Cardiac septum (tissue), 1 donor: ENCODE measurements around the gene TMEM272. TPM values are rescaled to one million over a fixed set of nuclear protein-coding genes. Genes with fewer than 3 reads are reported as not detected.

Source experiments
- DNase-seq: peaks from one replicate; pipeline ENCODE4 v3.0.0-alpha.2; 2020; ENCODE audit warnings: low spot score
- intact Hi-C: fragments of 100-400 bp; cut with DNase I; formaldehyde crosslinking; loops from one replicate; pipeline ENCODE4 v1.14.0; 2022
- total RNA-seq: library from RNA; stranded (reverse); fragmentation: NEBNext Ultra II Directional; extraction: Animal tissue kit (Norgen Biotek cat#: 25700); gene quantifications from one replicate; pipeline ENCODE4 v1.2.1, GENCODE V29; 2021
- donor health status: DM: no; HTN: no; CAD: no.

The TMEM272 gene
- total RNA-seq, 1 donor from 2014 or later: 1.7 TPM

DNA sequence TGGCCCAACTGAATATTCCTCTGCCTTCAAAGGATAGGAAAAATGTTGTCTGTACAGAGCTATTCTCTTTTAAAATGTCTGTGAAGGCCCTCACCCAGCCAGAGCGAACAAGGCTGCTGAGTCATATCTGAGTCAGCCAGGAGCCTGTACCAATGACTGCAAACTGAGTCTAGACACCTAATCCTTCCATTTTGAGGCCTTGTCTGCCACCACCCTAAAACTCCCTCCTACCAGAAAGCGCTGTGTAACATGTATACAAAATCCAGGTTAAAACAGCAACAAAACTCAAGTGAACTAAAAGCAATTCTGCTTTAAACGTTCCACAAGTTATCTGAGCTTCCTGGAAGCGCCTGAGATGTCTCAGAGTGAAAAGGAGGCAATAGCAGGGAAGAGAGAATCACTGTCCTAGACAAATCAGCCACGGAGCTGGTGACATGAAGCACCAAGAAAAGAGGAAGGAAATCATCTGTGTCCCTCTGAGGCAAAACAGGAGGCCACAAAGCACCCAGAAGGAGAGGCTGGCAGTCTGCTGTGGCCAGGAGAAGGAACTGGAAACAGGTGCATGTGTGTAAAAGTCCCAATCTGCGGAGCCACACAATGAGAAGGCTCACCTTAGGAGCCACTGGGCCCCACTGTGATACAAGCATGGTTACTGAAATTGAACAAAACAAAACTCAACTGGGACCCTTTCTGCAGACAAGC, 51.3 kb downstream of the TMEM272 start:
- DNase-seq: no peak
- intact Hi-C loops: no loop called here

GRCh38 chr13:51786425-51787265, 58.3 kb downstream of the TMEM272 start:
- intact Hi-C loops: no loop called here
- DNase-seq: no peak

GRCh38 chr13:51785712-51786424, 59.1 kb downstream of the TMEM272 start:
- intact Hi-C loops: no loop called here
- DNase-seq: no peak

GRCh38 chr13:51784097-51784496, 60.9 kb downstream of the TMEM272 start:
- DNase-seq: no peak
- intact Hi-C loops: loop anchor here (5.0 kb wide), 1 partner anchor 197 kb away; no protein-coding TSS in a partner anchor

DNA sequence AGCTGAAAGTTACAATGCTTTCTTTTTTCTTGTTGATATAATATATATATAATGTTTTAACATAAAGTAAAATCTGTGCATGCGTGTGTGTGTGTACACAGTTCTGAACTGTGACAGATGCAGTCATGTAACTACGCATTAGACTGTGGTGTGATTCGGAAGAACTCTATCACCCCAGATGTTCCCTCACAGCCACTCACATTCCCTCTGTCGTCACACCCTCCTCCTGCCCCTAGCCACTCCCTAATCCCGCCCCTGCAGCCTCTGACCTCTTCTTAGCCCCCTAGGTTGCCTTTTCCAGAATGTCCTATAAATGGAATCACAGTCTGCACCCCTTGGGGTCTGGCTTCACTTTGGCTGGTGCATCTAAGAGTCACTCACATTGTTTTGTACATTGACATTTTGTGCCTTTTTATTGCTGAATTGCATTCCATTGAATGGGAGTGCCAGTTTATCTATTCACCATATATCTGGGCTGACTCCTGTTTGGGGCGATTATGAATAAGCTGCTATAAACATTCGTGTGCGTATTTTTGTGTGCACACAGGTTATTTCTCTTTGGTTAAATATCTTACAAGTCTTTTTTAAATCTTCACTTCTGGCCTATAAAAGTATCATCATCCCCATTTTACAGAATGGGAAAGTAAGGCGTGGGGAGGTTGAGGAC, 61.4 kb downstream of the TMEM272 start:
- no peak for DNase-seq
- intact Hi-C loops: loop anchor here (5.0 kb wide), 1 partner anchor 196 kb away; no protein-coding TSS in a partner anchor

DNA sequence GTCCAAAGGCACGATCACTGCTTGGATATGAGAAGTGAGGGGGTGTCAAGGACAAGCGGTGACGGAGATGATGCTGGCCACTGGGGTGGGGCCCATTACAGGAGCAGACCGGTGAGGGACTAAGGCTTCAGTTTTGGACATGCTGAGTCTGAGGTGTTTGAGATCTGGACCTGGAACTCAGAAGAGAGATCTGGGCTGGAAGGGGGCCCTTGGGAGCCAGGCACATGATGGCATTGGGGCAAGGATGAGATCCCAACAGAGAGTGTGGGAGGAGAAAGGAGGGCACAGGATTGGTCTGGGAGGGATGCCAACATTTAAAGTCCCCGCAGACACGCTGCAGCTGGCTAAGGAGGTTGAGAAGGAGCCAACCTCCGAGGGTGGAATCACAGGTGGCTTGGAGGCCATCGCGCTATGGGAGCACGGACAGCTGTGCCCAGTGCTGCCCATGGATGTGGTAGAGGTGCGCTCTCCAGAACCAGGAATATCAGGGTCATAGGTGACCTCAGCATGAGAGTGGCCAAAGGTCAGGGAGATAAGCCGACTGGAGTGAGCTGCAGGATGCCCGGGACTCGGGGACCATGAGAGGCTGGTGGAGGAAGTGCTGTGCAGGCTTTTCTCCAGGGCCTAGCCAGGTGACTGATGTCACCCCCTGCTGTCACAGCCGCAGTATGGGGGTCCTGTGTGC, 62.8 kb downstream of the TMEM272 start:
- DNase-seq: no peak
- intact Hi-C loops: loop anchor here (5.0 kb wide), 1 partner anchor 195 kb away; no protein-coding TSS in a partner anchor

- intact Hi-C loops: loop anchor here (5.0 kb wide), 1 partner anchor 194 kb away; no protein-coding TSS in a partner anchor
- no peak for DNase-seq
Observed at GRCh38 chr13:51781246-51782022, 63.5 kb downstream of the TMEM272 start.

DNA sequence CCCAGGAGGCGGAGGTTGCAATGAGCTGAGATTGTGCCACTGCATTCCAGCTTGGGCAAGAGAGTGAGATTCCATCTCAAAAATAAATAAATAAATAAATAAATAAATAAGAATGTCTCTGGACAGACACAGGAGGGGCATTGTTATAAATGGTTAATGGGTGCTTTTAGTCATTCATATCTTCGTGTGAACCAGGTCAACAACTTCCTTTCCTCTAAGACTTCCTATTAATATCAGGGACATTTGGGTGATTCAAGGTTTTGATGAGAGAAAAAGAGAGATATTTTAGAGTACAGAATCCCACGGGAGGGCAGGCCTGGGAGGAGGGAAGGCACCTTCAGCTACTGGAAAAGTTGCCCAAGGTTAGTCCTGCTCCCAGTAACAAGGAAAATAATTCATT, 64.9 kb downstream of the TMEM272 start:
- no peak for DNase-seq
- intact Hi-C loops: loop anchor here (5.0 kb wide), 1 partner anchor 193 kb away; no protein-coding TSS in a partner anchor

GRCh38 chr13:51778392-51778791, 66.6 kb downstream of the TMEM272 start:
- DNase-seq: no peak
- intact Hi-C loops: no loop called here

GRCh38 chr13:51777921-51778320, 67.1 kb downstream of the TMEM272 start:
- intact Hi-C loops: no loop called here
- no peak for DNase-seq

DNA sequence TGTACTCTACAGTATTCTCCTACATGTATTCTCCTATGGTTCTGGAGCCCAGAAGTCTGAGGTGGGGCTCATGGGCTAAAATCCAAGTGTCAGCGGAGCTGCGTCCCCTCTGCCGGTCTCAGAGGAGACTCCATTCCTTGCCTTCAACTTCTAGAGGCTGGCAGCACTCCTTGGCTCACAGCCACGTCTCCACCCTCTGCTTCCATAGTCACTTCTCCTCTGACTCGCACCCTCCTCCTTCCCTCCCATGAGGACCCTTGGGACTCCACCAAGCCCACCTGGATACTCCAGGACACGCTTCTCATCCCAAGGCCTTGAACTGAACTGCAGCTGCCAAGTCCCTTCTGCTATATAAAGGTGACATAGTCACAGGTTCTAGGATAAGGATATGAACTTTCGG, 68.8 kb downstream of the TMEM272 start:
- intact Hi-C loops: no loop called here
- DNase-seq: no peak

DNA sequence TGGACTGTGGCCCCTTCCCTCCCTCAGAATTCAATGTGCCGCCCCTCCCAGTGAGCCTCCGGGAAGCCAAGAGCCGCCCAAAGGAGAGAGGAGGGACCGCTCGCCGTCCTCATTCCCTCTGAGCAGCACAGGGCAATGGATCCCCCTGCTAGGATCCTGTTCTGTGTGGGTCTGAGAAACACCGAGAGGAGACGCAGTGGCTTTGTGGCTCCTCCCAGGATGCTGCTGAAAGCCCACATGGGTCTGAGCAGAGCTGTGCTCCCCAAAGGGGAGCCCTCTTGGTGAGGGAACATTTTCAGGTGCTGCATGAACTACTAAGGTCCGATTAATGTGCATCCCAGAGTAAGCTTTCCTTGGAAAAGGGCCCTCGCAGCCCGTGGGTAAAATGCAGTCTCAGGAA, 71.5 kb downstream of the TMEM272 start:
- intact Hi-C loops: no loop called here

GRCh38 chr13:51772781-51773180, 72.2 kb downstream of the TMEM272 start:
- no peak for DNase-seq
- intact Hi-C loops: no loop called here

More for the DNA sequence above, 71.5 kb downstream of the TMEM272 start:
- DNase-seq: no peak

- DNase-seq: no peak
- intact Hi-C loops: no loop called here
Observed at GRCh38 chr13:51772105-51772455, 72.9 kb downstream of the TMEM272 start.

- intact Hi-C loops: no loop called here
- DNase-seq: no peak
Observed at GRCh38 chr13:51771418-51772104, 73.4 kb downstream of the TMEM272 start.

- no peak for DNase-seq
- intact Hi-C loops: no loop called here
Observed at GRCh38 chr13:51770681-51771417, 74.1 kb downstream of the TMEM272 start.

GRCh38 chr13:51770160-51770559, 74.8 kb downstream of the TMEM272 start:
- intact Hi-C loops: no loop called here
- no peak for DNase-seq
